WI38 (cell line): ENCODE data around the gene DCTN2.
"Not testable (repeated sequence)": the region's sequence is repeated elsewhere in the genome, so short reads cannot be mapped to it uniquely, and the experiment has no call there.

Source experiments
- H3K4me3 ChIP-seq: 2 replicates; pipeline ENCODE4 v1.5.1; 2011; ENCODE audit warnings: low read depth, mild to moderate bottlenecking, control low read depth, low read length
- TF ChIP-seq, protein P1 (sequence below): IDR thresholded peaks from 2 replicates; pipeline ENCODE4 v1.5.1; 2012; ENCODE audit warnings: low read depth, mild to moderate bottlenecking, control low read depth, low read length

The DCTN2 gene

DNA sequence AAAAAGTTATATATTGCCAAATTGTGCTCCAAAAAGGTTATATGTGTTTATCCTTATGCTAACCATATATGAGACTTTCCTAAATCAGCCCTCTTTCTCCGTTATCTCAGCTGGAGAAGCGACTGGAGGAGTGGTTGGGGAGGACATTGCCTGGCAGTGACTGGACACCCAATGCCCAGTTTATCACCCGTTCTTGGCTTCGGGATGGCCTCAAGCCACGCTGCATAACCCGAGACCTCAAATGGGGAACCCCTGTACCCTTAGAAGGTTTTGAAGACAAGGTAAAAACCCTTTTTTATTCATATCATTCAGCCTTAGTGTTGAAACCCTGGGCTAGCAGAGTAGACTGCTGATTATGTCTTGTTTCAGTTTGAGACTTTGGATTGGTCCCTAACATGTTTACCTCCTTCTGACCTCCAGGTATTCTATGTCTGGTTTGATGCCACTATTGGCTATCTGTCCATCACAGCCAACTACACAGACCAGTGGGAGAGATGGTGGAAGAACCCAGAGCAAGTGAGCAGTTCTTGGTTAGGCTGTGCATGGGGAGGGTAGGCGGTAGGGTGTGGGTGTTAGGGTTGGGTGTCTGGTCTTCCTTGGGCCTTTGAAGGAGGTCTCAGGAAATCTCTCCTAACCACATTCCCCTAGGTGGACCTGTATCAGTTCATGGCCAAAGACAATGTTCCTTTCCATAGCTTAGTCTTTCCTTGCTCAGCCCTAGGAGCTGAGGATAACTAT lies 35.2 kb downstream of the DCTN2 start:
- H3K4me3 ChIP-seq = no peak overlapping the region
- TF ChIP-seq, protein P1, sequence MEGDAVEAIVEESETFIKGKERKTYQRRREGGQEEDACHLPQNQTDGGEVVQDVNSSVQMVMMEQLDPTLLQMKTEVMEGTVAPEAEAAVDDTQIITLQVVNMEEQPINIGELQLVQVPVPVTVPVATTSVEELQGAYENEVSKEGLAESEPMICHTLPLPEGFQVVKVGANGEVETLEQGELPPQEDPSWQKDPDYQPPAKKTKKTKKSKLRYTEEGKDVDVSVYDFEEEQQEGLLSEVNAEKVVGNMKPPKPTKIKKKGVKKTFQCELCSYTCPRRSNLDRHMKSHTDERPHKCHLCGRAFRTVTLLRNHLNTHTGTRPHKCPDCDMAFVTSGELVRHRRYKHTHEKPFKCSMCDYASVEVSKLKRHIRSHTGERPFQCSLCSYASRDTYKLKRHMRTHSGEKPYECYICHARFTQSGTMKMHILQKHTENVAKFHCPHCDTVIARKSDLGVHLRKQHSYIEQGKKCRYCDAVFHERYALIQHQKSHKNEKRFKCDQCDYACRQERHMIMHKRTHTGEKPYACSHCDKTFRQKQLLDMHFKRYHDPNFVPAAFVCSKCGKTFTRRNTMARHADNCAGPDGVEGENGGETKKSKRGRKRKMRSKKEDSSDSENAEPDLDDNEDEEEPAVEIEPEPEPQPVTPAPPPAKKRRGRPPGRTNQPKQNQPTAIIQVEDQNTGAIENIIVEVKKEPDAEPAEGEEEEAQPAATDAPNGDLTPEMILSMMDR = no peak

DNA sequence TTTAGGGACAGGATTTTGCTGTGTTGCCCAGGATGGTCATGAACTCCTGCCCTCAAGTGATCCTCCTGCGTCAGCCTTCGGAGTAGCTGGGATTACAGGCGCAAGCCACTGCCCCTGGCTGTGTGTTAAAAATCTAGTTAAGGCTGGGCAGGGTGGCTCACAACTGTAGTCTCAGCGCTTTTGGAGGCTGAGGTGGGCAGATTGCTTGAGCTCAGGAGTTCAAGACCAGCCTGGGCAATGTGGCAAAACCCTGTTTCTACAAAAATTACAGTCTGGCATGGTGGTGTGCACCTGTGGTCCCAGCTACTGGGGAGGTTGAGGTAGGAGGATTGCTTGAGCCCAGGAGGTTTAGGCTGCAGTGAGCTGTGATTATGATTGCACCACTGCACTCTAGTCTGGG lies 35.8 kb downstream of the DCTN2 start:
- TF ChIP-seq, protein P1 = no peak

DNA sequence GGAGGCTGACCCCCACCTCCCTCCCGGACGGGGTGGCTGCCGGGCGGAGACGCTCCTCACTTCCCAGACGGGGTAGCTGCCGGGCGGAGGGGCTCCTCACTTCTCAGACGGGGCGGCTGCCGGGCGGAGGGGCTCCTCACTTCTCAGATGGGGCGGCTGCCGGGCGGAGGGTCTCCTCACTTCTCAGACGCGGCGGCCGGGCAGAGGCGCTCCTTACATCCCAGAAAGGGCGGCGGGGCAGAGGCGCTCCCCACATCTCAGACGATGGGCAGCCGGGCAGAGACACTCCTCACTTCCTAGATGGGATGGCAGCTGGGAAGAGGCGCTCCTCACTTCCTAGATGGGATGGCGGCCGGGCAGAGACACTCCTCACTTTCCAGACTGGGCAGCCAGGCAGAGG lies 39.2 kb downstream of the DCTN2 start:
- H3K4me3 ChIP-seq = not testable (repeated sequence)

More for the DNA sequence above, 35.8 kb downstream of the DCTN2 start:
- H3K4me3 ChIP-seq = no peak overlapping the region

DNA sequence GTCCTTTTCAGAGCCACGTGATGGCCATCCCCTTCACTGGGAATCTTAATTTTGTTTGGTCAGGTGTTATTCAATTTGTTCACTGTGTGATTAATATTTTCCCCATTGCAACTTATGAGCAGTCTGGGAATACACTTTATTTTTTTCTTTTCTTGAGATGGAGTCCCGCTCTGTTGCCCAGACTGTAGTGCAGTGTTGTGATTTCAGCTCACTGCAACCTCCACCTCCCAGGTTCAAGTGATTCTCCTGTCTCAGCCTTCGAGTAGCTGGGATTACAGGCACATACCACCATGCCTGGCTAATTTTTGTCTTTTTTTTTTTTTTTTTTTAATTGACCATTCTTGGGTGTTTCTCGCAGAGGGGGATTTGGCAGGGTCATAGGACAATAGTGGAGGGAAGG lies 40.5 kb downstream of the DCTN2 start:
- H3K4me3 ChIP-seq = not testable (repeated sequence)

DNA sequence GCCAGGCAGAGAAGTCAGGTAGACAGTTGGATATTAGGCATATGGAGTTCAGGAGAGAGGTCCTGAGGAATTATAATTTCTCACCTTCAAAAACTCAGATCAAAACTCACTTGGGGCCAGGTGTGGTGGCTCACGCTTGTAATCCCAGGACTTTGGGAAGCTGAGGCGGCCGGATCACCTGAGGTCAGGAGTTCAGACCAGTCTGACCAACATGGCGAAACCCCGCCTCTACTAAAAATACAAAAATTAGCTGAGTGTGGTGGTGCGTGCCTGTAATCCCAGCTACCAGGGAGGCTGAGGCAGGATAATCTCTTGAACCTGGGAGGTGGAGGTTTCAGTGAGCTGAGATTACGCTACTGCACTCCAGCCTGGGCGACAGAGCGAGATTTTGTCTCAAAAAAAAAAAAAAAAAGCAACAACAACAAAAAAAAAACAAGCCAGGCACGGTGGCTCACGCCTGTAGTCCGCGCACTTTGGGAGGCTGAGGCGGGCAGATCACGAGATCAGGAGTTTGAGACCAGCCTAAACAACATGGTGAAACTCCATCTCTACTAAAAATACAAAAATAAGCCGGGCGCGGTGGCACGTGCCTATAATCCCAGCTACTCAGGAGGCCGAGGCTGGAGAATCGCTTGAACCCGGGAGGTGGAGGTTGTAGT lies 44.6 kb downstream of the DCTN2 start:
- H3K4me3 ChIP-seq = not testable (repeated sequence)

DNA sequence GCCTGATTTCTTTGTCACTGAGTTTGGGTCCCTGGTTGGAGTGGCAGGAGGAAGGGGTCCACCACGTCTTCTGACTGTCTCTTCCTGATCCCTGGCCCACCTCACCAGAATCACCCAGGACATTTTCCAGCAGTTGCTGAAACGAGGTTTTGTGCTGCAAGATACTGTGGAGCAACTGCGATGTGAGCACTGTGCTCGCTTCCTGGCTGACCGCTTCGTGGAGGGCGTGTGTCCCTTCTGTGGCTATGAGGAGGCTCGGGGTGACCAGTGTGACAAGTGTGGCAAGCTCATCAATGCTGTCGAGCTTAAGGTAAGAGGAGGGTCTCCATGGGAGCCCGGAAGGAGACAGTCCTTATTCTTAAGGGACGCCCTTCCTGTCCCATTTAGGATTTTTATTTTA lies 46.8 kb downstream of the DCTN2 start:
- TF ChIP-seq, protein P1 = no peak
- no peak overlapping the region for H3K4me3 ChIP-seq

DNA sequence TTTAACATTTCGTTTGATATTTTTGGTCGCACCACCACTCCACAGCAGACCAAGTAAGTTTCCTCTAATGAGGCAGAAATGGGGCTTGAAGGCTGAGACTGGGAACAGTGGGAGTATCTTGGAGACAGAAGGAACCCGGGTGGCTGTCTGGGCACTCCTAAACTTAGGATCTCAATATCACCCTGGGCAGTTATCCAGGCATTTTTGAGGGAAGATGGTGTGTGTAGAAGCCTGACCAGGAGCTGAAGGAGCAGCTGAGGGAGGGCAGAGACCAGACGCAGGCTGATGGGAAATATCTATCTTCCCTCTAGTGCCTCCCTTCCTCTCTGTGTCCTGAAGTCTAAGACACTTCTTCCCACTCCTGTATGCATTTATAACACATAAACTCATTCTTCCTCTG lies 48.4 kb downstream of the DCTN2 start:
- TF ChIP-seq, protein P1 = no peak
- H3K4me3 ChIP-seq = no peak overlapping the region

DNA sequence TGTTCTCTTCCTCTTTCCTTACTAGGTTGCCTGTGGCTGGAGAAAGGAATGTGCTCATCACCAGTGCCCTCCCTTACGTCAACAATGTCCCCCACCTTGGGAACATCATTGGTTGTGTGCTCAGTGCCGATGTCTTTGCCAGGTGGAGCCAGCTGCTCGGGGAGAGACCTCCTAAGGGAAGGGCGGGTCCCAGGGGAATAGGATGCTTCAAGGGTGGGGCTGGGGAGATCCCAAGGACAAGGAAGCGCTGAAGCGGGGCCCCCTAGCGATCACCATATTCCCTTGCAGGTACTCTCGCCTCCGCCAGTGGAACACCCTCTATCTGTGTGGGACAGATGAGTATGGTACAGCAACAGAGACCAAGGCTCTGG lies 48.9 kb downstream of the DCTN2 start:
- no peak overlapping the region for H3K4me3 ChIP-seq
- TF ChIP-seq, protein P1 = no peak
